Prostate gland (tissue), 2 donors: ENCODE results near the gene PPP1R13B. TPM values are rescaled to one million over a fixed set of nuclear protein-coding genes. Genes with fewer than 3 reads are reported as not detected.

Experiments
- DNase-seq: peaks from one replicate; pipeline ENCODE4 v3.0.0-alpha.2; 2019; ENCODE audit warnings: low spot score
- H3K27ac ChIP-seq, 2 donors: fragments of 200-600 bp; sonication (generic); 2 replicates each; pipeline ENCODE4 v1.5.1; 2017 to 2019
- H3K27me3 ChIP-seq: fragments of 200-600 bp; sonication (generic); replicated peaks from 2 replicates; pipeline ENCODE4 v1.5.1; 2019; ENCODE audit not compliant: insufficient read depth
- H3K36me3 ChIP-seq, 2 donors: fragments of 200-600 bp; sonication (generic); 1 replicate in 1 of 2; 2 replicates in 1 of 2; pipeline versions ENCODE4 v1.5.1 to v1.8.1; 2017 to 2019
- H3K4me1 ChIP-seq: fragments of 200-600 bp; sonication (generic); replicated peaks from 2 replicates; pipeline ENCODE4 v1.5.1; 2019
- H3K4me3 ChIP-seq, 2 donors: fragments of 200-600 bp; sonication (generic); 2 replicates each; pipeline ENCODE4 v1.5.1; 2017 to 2019
- H3K9me3 ChIP-seq: fragments of 200-600 bp; sonication (generic); 2 replicates; pipeline ENCODE4 v1.5.1; 2017
- POLR2A ChIP-seq: fragments of 450-650 bp; IDR thresholded peaks from one replicate; pipeline ENCODE4 v1.6.1; 2016; ENCODE audit warnings: antibody characterized with exemption, mild to moderate bottlenecking
- POLR2AphosphoS5 ChIP-seq: sonication (generic); formaldehyde crosslinking; IDR thresholded peaks from one replicate; pipeline ENCODE4 v1.6.1; 2017; ENCODE audit warnings: antibody characterized with exemption
- WGBS: methylation state at CpG from one replicate; pipeline ENCODE4 v1.1.5; 2018; 5-methylcytosine and 5-hydroxymethylcytosine counted together
- intact Hi-C: fragments of 100-400 bp; cut with DNase I; formaldehyde crosslinking; loops from one replicate; pipeline ENCODE4 v1.14.2; 2022
- total RNA-seq, 2 donors: library from RNA; depleted of rRNA; stranded (reverse); fragments of >200 nt; gene quantifications; one replicate each; pipeline ENCODE4 v1.1.0, GENCODE V29; 2016
- TF ChIP-seq, protein P1 (sequence below), 4 experiments: fragments of 200-600 bp in 2 of 4; fragments of 450-650 bp in 2 of 4; sonication (generic) in 2 of 4; IDR thresholded peaks; 1 replicate in 3 of 4; 2 replicates in 1 of 4; pipeline ENCODE4 v1.5.1; 2016 to 2019; ENCODE audit warnings: antibody characterized with exemption in 4 of 4, mild to moderate bottlenecking in 2 of 4, moderate library complexity in 2 of 4

The PPP1R13B gene
- total RNA-seq, 2 donors from 2014 or later = 48.2 to 64.6 TPM

- 51% methylated on average over 7 of the region's 7 CpGs for WGBS
- no peak overlapping the region for H3K4me3 ChIP-seq
- H3K27me3 ChIP-seq = no peaks in the 10 kb centered on the region
- intact Hi-C loops = no loop called here
- no peak for DNase-seq
- peaks cover 0 to 3% of the 10 kb centered on the region in 2 donors for H3K36me3 ChIP-seq
- TF ChIP-seq POLR2A (no peak), POLR2AphosphoS5 (no peak)
- TF ChIP-seq, protein P1, sequence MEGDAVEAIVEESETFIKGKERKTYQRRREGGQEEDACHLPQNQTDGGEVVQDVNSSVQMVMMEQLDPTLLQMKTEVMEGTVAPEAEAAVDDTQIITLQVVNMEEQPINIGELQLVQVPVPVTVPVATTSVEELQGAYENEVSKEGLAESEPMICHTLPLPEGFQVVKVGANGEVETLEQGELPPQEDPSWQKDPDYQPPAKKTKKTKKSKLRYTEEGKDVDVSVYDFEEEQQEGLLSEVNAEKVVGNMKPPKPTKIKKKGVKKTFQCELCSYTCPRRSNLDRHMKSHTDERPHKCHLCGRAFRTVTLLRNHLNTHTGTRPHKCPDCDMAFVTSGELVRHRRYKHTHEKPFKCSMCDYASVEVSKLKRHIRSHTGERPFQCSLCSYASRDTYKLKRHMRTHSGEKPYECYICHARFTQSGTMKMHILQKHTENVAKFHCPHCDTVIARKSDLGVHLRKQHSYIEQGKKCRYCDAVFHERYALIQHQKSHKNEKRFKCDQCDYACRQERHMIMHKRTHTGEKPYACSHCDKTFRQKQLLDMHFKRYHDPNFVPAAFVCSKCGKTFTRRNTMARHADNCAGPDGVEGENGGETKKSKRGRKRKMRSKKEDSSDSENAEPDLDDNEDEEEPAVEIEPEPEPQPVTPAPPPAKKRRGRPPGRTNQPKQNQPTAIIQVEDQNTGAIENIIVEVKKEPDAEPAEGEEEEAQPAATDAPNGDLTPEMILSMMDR (IDR thresholded peaks at IDR 0.05) = peak in 2 of 4 experiments; percentile 8 to 26
- H3K27ac ChIP-seq = peak overlapping the region; percentile 88 to 92
- peaks cover 38% of the 10 kb centered on the region for H3K4me1 ChIP-seq
- H3K9me3 ChIP-seq = no peaks in the 10 kb centered on the region
These were observed 111.9 kb downstream of the PPP1R13B start for GRCh38 chr14:103735439-103735814.

DNA sequence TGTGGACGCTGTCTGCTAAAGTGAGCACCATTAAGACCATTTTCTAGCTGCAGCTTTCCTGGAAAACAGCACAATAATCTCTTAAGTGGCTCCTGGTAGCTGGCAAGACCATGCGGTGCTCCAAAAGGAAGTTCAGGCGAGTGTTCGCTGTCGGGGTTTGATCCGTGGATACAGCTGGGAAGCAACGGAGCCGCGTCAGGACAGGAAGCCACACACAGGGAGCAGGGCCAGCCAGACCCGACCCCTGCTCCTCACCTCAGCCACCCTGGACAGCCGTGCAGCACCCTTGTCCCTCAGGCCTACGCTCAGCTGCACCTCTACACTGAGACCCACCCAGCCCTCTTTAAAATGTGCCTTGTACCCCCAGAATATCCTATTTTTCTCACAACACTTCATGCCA, 112.4 kb downstream of the PPP1R13B start:
- H3K4me1 ChIP-seq = peaks cover 42% of the 10 kb centered on the region
- H3K4me3 ChIP-seq = no peak overlapping the region
- peaks cover 0 to 1% of the 10 kb centered on the region in 2 donors for H3K36me3 ChIP-seq
- no peak for DNase-seq
- no peaks in the 10 kb centered on the region for H3K9me3 ChIP-seq
- WGBS = 68% methylated on average over 12 of the region's 12 CpGs
- H3K27ac ChIP-seq = peak overlapping the region; percentile 88 to 92
- intact Hi-C loops = no loop called here
- no peak for TF ChIP-seq POLR2AphosphoS5
- H3K27me3 ChIP-seq = no peaks in the 10 kb centered on the region

- intact Hi-C loops = no loop called here
- no peaks in the 10 kb centered on the region for H3K36me3 ChIP-seq
- WGBS = 93% methylated on average over 23 of the region's 23 CpGs
- no peak for TF ChIP-seq POLR2A
- TF ChIP-seq, protein P1 (IDR thresholded peaks at IDR 0.05) = no peak
- peaks cover 49% of the 10 kb centered on the region for H3K4me1 ChIP-seq
- DNase-seq = no peak
- H3K4me3 ChIP-seq = no peak overlapping the region
- peak overlapping the region; percentile 88 to 92 for H3K27ac ChIP-seq
- no peaks in the 10 kb centered on the region for H3K9me3 ChIP-seq
- no peaks in the 10 kb centered on the region for H3K27me3 ChIP-seq
These were observed 113.1 kb downstream of the PPP1R13B start for GRCh38 chr14:103734081-103734888.

DNA sequence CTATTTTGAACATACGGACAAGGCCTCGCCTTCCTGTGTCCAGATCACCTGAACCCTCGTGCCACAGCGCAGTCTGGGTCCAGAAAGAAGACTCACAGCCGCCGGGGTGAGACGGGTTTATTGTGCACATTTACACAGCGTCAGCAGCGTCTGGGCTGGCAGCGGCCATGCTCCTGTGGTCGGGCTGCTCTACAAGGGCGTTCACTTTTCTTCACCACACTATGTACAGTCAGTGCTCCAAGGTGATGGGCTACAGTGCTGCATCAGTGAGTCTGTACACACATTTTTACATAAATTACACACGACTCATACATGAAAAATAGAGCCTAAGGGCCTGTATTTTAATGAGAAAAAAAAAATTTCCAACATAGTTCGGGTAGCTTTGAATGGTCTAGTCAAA, 113.7 kb downstream of the PPP1R13B start:
- Histone ChIP-seq H3K27ac (peak overlapping the region; percentile 88 to 92), H3K4me1 (peaks cover 53% of the 10 kb centered on the region), H3K27me3 (no peaks in the 10 kb centered on the region), H3K9me3 (no peaks in the 10 kb centered on the region), H3K36me3 (no peaks in the 10 kb centered on the region), H3K4me3 (no peak overlapping the region)
- WGBS = 57% methylated on average over 14 of the region's 14 CpGs
- TF ChIP-seq POLR2A = no peak
- TF ChIP-seq, protein P1 (IDR thresholded peaks at IDR 0.05) = no peak
- no peak for TF ChIP-seq POLR2AphosphoS5
- no peak for DNase-seq
- intact Hi-C loops = no loop called here

- TF ChIP-seq POLR2A = no peak
- peak; percentile 21 for TF ChIP-seq POLR2AphosphoS5
- Histone ChIP-seq H3K4me3 (no peak overlapping the region), H3K36me3 (no peaks in the 10 kb centered on the region), H3K27me3 (no peaks in the 10 kb centered on the region), H3K27ac (peak overlapping the region; percentile 88 to 92), H3K9me3 (no peaks in the 10 kb centered on the region), H3K4me1 (peaks cover 59% of the 10 kb centered on the region)
- WGBS = 65% methylated on average over 9 of the region's 9 CpGs
- DNase-seq = no peak
- intact Hi-C loops = no loop called here
These were observed 114.3 kb downstream of the PPP1R13B start for GRCh38 chr14:103732868-103733620.
